Upper lobe of left lung (tissue), 4 donors: ENCODE data around the gene KLHL40.

Source experiments
- EP300 ChIP-seq, 4 donors: sonication (generic); formaldehyde crosslinking; IDR thresholded peaks; one replicate each; pipeline ENCODE4 v1.5.1; 2017; ENCODE audit warnings: antibody characterized with exemption in 4 of 4, control low read depth in 2 of 4
- POLR2A ChIP-seq, 4 donors: fragments of 450-650 bp; IDR thresholded peaks; one replicate each; pipeline ENCODE4 v1.5.1; 2016 to 2017; ENCODE audit warnings: antibody characterized with exemption in 4 of 4, mild to moderate bottlenecking in 2 of 4
- TF ChIP-seq, protein P1 (sequence below), 6 experiments: fragments of 450-650 bp in 4 of 6; fragments of 200-600 bp in 2 of 6; sonication (generic) in 2 of 6; IDR thresholded peaks; one replicate each; pipeline ENCODE4 v1.5.1; 2016 to 2019; ENCODE audit warnings: antibody characterized with exemption in 6 of 6

DNA sequence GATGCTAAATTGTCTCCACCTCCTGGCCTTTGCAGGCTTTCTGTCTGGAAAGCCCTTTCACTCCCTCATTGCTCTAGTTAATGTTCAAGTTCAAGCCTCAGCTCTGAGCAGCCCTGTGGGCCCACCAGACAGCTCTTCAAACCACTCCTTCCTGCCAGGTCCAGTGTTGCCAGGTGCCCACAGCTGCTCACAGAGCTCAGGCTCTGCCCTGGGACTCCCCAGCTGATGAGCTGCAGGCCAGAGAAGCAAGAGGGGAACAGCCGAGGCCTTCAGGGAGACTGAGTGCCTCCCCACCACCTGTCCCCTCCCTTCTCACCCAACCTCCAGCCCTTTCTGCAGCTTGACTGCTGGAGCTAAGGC, 33.1 kb upstream of the KLHL40 start:
- TF ChIP-seq, protein P1, sequence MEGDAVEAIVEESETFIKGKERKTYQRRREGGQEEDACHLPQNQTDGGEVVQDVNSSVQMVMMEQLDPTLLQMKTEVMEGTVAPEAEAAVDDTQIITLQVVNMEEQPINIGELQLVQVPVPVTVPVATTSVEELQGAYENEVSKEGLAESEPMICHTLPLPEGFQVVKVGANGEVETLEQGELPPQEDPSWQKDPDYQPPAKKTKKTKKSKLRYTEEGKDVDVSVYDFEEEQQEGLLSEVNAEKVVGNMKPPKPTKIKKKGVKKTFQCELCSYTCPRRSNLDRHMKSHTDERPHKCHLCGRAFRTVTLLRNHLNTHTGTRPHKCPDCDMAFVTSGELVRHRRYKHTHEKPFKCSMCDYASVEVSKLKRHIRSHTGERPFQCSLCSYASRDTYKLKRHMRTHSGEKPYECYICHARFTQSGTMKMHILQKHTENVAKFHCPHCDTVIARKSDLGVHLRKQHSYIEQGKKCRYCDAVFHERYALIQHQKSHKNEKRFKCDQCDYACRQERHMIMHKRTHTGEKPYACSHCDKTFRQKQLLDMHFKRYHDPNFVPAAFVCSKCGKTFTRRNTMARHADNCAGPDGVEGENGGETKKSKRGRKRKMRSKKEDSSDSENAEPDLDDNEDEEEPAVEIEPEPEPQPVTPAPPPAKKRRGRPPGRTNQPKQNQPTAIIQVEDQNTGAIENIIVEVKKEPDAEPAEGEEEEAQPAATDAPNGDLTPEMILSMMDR (IDR thresholded peaks at IDR 0.05), result no peak
- TF ChIP-seq POLR2A (IDR thresholded peaks at IDR 0.05) (no peak), EP300 (IDR thresholded peaks at IDR 0.05) (no peak)
